GM19452 (cell line): ENCODE data around the gene SOBP.

Experiments used
- ATAC-seq: cut with Tn5 transposase; IDR thresholded peaks from one replicate; pipeline ENCODE4 v1.9.1; 2021; ENCODE audit not compliant: unreplicated experiment

Gene SOBP

GRCh38 chr6:107613651-107614379, 123.9 kb downstream of the SOBP start:
- ATAC-seq: no peak

GRCh38 chr6:107614828-107615227, 124.9 kb downstream of the SOBP start:
- ATAC-seq: no peak

GRCh38 chr6:107616775-107617174, 126.9 kb downstream of the SOBP start:
- no peak for ATAC-seq

GRCh38 chr6:107617341-107617932, 127.5 kb downstream of the SOBP start:
- no peak for ATAC-seq

- ATAC-seq: peak; percentile 97
Observed at GRCh38 chr6:107618672-107619071, 128.8 kb downstream of the SOBP start.

GRCh38 chr6:107620732-107621131, 130.8 kb downstream of the SOBP start:
- ATAC-seq: no peak

- no peak for ATAC-seq
Observed at GRCh38 chr6:107621229-107621937, 131.5 kb downstream of the SOBP start.

- no peak for ATAC-seq
Observed at GRCh38 chr6:107622269-107622668, 132.4 kb downstream of the SOBP start.

GRCh38 chr6:107624050-107624449, 134.1 kb downstream of the SOBP start:
- ATAC-seq: no peak

GRCh38 chr6:107624541-107624940, 134.6 kb downstream of the SOBP start:
- ATAC-seq: no peak

GRCh38 chr6:107625264-107625663, 135.3 kb downstream of the SOBP start:
- ATAC-seq: no peak

- no peak for ATAC-seq
Observed at GRCh38 chr6:107626645-107627044, 136.7 kb downstream of the SOBP start.

- ATAC-seq: no peak
Observed at GRCh38 chr6:107627969-107628368, 138.1 kb downstream of the SOBP start.

- ATAC-seq: no peak
Observed at GRCh38 chr6:107628878-107629277, 139.0 kb downstream of the SOBP start.

- ATAC-seq: no peak
Observed at GRCh38 chr6:107629548-107630129, 139.7 kb downstream of the SOBP start.

GRCh38 chr6:107630348-107630977, 140.5 kb downstream of the SOBP start:
- ATAC-seq: no peak

GRCh38 chr6:107632381-107633136, 142.6 kb downstream of the SOBP start:
- no peak for ATAC-seq

- ATAC-seq: no peak
Observed at GRCh38 chr6:107633680-107634323, 143.9 kb downstream of the SOBP start.

- ATAC-seq: no peak
Observed at GRCh38 chr6:107634324-107635056, 144.6 kb downstream of the SOBP start.
